PC-3 (cell line): Measurements from ENCODE around the gene PITPNB. TPM values are rescaled to one million over a fixed set of nuclear protein-coding genes. Genes with fewer than 3 reads are reported as not detected.

Experiments
- ATAC-seq: fragments of 200-7000 bp; cut with Tn5 transposase; 2 replicates; pipeline ENCODE4 v1.9.1; 2020; ENCODE audit warnings: mild to moderate bottlenecking, moderate library complexity
- BruUV-seq: library from RNA; stranded (reverse); fragments of 400-500 nt; replicated peaks from 2 replicates; lab custom pipeline; 2021; lab: Mats Ljungman, UMichigan
- CTCF ChIA-PET: fragments of 300-600 bp; sonication (Branson Sonifier 250); formaldehyde crosslinking; loops from one replicate; lab custom pipeline; 2022; ENCODE audit warnings: antibody characterized with exemption; lab: Charles Lee
- POLR2A ChIA-PET: fragments of 300-600 bp; sonication (Branson Sonifier 250); formaldehyde crosslinking; loops from one replicate; lab custom pipeline; 2022; ENCODE audit warnings: antibody characterized with exemption; ENCODE audit not compliant: unreplicated experiment; lab: Charles Lee
- DNase-seq: peaks from one replicate; pipeline ENCODE4 v3.0.0-alpha.2; 2015
- H2AFZ ChIP-seq: fragments of 300-600 bp; sonication (generic); 2 replicates; pipeline ENCODE4 v1.6.0; 2016; ENCODE audit warnings: antibody characterized with exemption, low read length
- H3F3A ChIP-seq: fragments of 300-600 bp; sonication (generic); one replicate; pipeline ENCODE4 v1.6.0; 2017; ENCODE audit warnings: antibody characterized with exemption, low read length, control low read depth, mild to moderate bottlenecking; ENCODE audit not compliant: unreplicated experiment
- H3K27ac ChIP-seq: fragments of 300-600 bp; sonication (generic); 2 replicates; pipeline ENCODE4 v1.5.1; 2016; ENCODE audit warnings: mild to moderate bottlenecking, low read length
- H3K27me3 ChIP-seq: fragments of 300-600 bp; sonication (generic); 2 replicates; pipeline ENCODE4 v1.6.1; 2016; ENCODE audit warnings: low read length, mixed read lengths
- H3K36me3 ChIP-seq: fragments of 300-600 bp; sonication (generic); 2 replicates; pipeline ENCODE4 v1.6.1; 2016; ENCODE audit warnings: low read depth, mixed run types, low read length, mixed read lengths
- H3K4me1 ChIP-seq: fragments of 300-600 bp; sonication (generic); 2 replicates; pipeline ENCODE4 v1.5.1; 2016; ENCODE audit warnings: low read length; ENCODE audit not compliant: insufficient read depth
- H3K4me2 ChIP-seq: fragments of 300-600 bp; sonication (generic); 2 replicates; pipeline ENCODE4 v1.6.0; 2016; ENCODE audit warnings: low read length
- H3K4me3 ChIP-seq: fragments of 300-600 bp; sonication (generic); 2 replicates; pipeline ENCODE4 v1.5.1; 2016; ENCODE audit warnings: mild to moderate bottlenecking, low read length, mixed read lengths
- H3K79me2 ChIP-seq: fragments of 300-600 bp; sonication (generic); 2 replicates; pipeline ENCODE4 v1.6.1; 2017; ENCODE audit warnings: low read length, mixed read lengths
- H3K9ac ChIP-seq: fragments of 300-600 bp; sonication (generic); 2 replicates; pipeline ENCODE4 v1.6.0; 2016; ENCODE audit warnings: mild to moderate bottlenecking, low read length
- H3K9me2 ChIP-seq: fragments of 300-600 bp; sonication (generic); replicated peaks from 2 replicates; pipeline ENCODE4 v1.6.1; 2016; ENCODE audit warnings: mixed run types, low read length, mixed read lengths
- H3K9me3 ChIP-seq: fragments of 300-600 bp; sonication (generic); 2 replicates; pipeline ENCODE4 v1.6.1; 2016; ENCODE audit warnings: low read length, mixed read lengths
- H4K20me1 ChIP-seq: fragments of 300-600 bp; sonication (generic); 2 replicates; pipeline ENCODE4 v1.6.1; 2016; ENCODE audit warnings: low read length, mixed read lengths
- EZH2 ChIP-seq: fragments of 300-600 bp; sonication (generic); IDR thresholded peaks from one replicate; pipeline ENCODE4 v1.6.1; 2017; ENCODE audit warnings: antibody characterized with exemption, mild to moderate bottlenecking, low read length; ENCODE audit not compliant: unreplicated experiment
- EZH2phosphoT487 ChIP-seq: fragments of 300-600 bp; sonication (generic); IDR thresholded peaks from 2 replicates; pipeline ENCODE4 v1.6.1; 2018; ENCODE audit warnings: mild to moderate bottlenecking, antibody characterized with exemption, low read length, borderline replicate concordance
- intact Hi-C: fragments of 100-400 bp; cut with micrococcal nuclease; formaldehyde crosslinking; loops from 2 replicates; pipeline ENCODE4 v1.9.0; 2023
- total RNA-seq: library from RNA; depleted of rRNA; stranded (reverse); fragments of >200 nt; gene quantifications from 2 replicates; pipeline ENCODE4 v1.2.3, GENCODE V29; 2014
- TF ChIP-seq, protein P1 (sequence below): fragments of 300-600 bp; sonication (generic); conservative IDR thresholded peaks from 2 replicates; pipeline ENCODE4 v1.5.1; 2017; ENCODE audit warnings: antibody characterized with exemption, low read depth, mild to moderate bottlenecking, low read length

The PITPNB gene
- total RNA-seq, 1 experiment from 2014 or later, result 15.3 TPM

DNA sequence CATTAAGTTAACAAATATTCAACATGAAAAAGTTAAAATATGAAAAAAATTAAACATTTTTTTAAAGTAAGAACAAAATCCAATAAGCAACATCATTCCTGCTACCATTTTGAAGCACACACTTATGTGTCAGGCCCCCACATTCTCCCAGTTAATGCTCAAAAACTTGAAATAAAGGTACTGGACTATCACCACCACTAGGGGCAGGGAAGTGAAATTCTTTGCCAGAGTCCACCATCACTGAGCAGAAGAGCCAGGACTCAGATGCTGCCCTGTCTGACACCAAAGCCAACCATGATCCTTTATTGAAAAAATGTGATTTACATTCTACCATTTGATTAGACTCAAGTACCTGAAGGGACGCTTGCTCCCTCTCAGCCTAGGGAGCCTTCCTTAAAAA, 39.1 kb downstream of the PITPNB start:
- Histone ChIP-seq H3K4me1 (no peaks in the 10 kb centered on the region), H3K36me3 (peaks cover 32% of the 10 kb centered on the region), H2AFZ (no peak overlapping the region), H3K27me3 (no peaks in the 10 kb centered on the region), H3K27ac (no peak overlapping the region), H3K79me2 (peaks cover 28% of the 10 kb centered on the region), H3K9ac (no peak overlapping the region), H3K4me3 (no peak overlapping the region), H3F3A (no peaks in the 10 kb centered on the region), H3K4me2 (no peak overlapping the region), H3K9me2 (no peaks in the 10 kb centered on the region), H3K9me3 (no peaks in the 10 kb centered on the region), H4K20me1 (0 out of 2 replicates have a peak, but pooled peaks cover 10% of the 10 kb centered on the region)
- ATAC-seq (peak; percentile 55; the same call in 1 of the 2 replicates), DNase-seq (peak; percentile 49)
- ChIA-PET CTCF (interaction anchor here (0.7 kb wide), 1 partner anchor 1028 kb away, joined by 3 read pairs; no protein-coding TSS in a partner anchor), POLR2A (no interaction called here)
- TF ChIP-seq, protein P1, sequence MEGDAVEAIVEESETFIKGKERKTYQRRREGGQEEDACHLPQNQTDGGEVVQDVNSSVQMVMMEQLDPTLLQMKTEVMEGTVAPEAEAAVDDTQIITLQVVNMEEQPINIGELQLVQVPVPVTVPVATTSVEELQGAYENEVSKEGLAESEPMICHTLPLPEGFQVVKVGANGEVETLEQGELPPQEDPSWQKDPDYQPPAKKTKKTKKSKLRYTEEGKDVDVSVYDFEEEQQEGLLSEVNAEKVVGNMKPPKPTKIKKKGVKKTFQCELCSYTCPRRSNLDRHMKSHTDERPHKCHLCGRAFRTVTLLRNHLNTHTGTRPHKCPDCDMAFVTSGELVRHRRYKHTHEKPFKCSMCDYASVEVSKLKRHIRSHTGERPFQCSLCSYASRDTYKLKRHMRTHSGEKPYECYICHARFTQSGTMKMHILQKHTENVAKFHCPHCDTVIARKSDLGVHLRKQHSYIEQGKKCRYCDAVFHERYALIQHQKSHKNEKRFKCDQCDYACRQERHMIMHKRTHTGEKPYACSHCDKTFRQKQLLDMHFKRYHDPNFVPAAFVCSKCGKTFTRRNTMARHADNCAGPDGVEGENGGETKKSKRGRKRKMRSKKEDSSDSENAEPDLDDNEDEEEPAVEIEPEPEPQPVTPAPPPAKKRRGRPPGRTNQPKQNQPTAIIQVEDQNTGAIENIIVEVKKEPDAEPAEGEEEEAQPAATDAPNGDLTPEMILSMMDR, result peak; percentile 56
- TF ChIP-seq EZH2 (no peak), EZH2phosphoT487 (no peak)
- intact Hi-C loops, result no loop called here
- no TSS peak for BruUV-seq

DNA sequence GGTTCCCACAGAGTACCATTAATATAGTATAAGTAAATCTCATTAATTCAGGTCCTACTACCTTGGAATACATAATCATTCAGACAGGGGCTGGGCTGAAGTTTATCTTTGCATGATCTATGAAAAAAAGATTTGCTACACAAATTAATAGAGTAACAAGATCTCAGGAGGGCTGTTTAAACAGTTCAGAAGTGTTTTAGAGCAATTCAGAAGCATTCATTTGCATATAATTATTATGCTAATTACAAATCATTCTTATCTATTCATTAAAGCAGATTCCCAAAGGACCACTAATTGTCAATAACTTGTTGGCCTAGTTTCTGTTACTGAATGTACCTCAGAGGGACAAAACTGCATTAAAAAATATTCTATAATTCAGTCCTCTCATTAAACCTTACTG, 40.5 kb downstream of the PITPNB start:
- peaks cover 33% of the 10 kb centered on the region for H3K79me2 ChIP-seq
- H3F3A ChIP-seq, result no peaks in the 10 kb centered on the region
- H3K36me3 ChIP-seq, result peaks cover 22% of the 10 kb centered on the region
- no peaks in the 10 kb centered on the region for H3K9me2 ChIP-seq
- no TSS peak for BruUV-seq
- 0 out of 2 replicates have a peak, but pooled peaks cover 10% of the 10 kb centered on the region for H4K20me1 ChIP-seq
- no peak overlapping the region for H3K4me2 ChIP-seq
- H3K27ac ChIP-seq, result no peak overlapping the region
- no peak for ATAC-seq
- no peak overlapping the region for H3K4me3 ChIP-seq
- CTCF ChIA-PET, result no interaction called here
- POLR2A ChIA-PET, result no interaction called here
- no peak overlapping the region for H2AFZ ChIP-seq
- H3K9me3 ChIP-seq, result no peaks in the 10 kb centered on the region
- no peak overlapping the region for H3K9ac ChIP-seq
- intact Hi-C loops, result no loop called here
- H3K27me3 ChIP-seq, result no peaks in the 10 kb centered on the region
- H3K4me1 ChIP-seq, result no peaks in the 10 kb centered on the region
- DNase-seq, result no peak
- TF ChIP-seq EZH2 (no peak), EZH2phosphoT487 (no peak)
- TF ChIP-seq, protein P1, result no peak

DNA sequence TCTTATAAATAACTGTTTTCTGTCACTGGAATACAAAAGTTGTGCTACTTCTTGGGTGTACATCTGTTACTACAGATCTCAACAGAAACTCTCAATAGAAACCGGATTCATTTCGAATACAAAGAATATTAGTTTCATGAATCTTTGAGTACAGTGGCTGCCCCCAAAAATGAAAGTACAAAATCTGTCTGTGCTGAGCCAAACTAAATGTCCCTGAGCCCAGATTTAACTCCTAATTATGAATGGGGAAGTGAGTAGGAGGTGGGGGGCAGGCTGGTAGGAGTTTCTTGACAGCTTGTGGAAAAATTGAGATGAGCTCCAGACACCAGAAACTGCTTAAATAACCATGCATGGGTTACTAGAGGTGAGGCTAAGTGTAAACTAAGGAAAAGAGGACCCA, 41.6 kb downstream of the PITPNB start:
- ATAC-seq (no peak), DNase-seq (no peak)
- H3K27me3 ChIP-seq, result no peaks in the 10 kb centered on the region
- no peaks in the 10 kb centered on the region for H3K9me2 ChIP-seq
- no TSS peak for BruUV-seq
- H3K36me3 ChIP-seq, result peaks cover 28% of the 10 kb centered on the region
- TF ChIP-seq, protein P1, result no peak
- TF ChIP-seq EZH2phosphoT487 (no peak), EZH2 (no peak)
- H3K9ac ChIP-seq, result no peak overlapping the region
- H2AFZ ChIP-seq, result no peak overlapping the region
- H4K20me1 ChIP-seq, result 0 out of 2 replicates have a peak, but pooled peaks cover 10% of the 10 kb centered on the region
- H3K9me3 ChIP-seq, result no peaks in the 10 kb centered on the region
- POLR2A ChIA-PET, result no interaction called here
- intact Hi-C loops, result no loop called here
- H3K4me3 ChIP-seq, result no peak overlapping the region
- no peak overlapping the region for H3K27ac ChIP-seq
- H3K79me2 ChIP-seq, result peaks cover 33% of the 10 kb centered on the region
- H3F3A ChIP-seq, result no peaks in the 10 kb centered on the region
- H3K4me1 ChIP-seq, result no peaks in the 10 kb centered on the region
- CTCF ChIA-PET, result no interaction called here
- H3K4me2 ChIP-seq, result no peak overlapping the region
